Panc1 (cell line): ENCODE measurements around the gene FAM228A.

Source experiments
- POLR2AphosphoS5 ChIP-seq: IDR thresholded peaks from 2 replicates; pipeline ENCODE4 v1.6.1; 2012; ENCODE audit warnings: mild to moderate bottlenecking, low read depth, low read length, moderate library complexity
- SIN3A ChIP-seq: IDR thresholded peaks from 2 replicates; pipeline ENCODE4 v1.6.1; 2012; ENCODE audit warnings: low read depth, mild to moderate bottlenecking, low read length, moderate library complexity, borderline replicate concordance; ENCODE audit not compliant: insufficient read depth
- TCF7L2 ChIP-seq: IDR thresholded peaks from 2 replicates; pipeline ENCODE4 v1.6.1; 2011; ENCODE audit warnings: mild to moderate bottlenecking, low read depth, low read length, inconsistent platforms
- TF ChIP-seq, protein P1 (sequence below): fragments of 450-650 bp; IDR thresholded peaks from 2 replicates; pipeline ENCODE4 v1.5.1; 2017; ENCODE audit warnings: mild to moderate bottlenecking
- TF ChIP-seq, protein P2 (sequence below), 2 experiments: IDR thresholded peaks; 2 replicates each; pipeline ENCODE4 v1.6.1; 2011 to 2012; ENCODE audit warnings: low read depth in 2 of 2, control low read depth in 1 of 2, low read length in 1 of 2, mild to moderate bottlenecking in 1 of 2, moderate library complexity in 1 of 2; ENCODE audit not compliant: insufficient read depth in 1 of 2

DNA sequence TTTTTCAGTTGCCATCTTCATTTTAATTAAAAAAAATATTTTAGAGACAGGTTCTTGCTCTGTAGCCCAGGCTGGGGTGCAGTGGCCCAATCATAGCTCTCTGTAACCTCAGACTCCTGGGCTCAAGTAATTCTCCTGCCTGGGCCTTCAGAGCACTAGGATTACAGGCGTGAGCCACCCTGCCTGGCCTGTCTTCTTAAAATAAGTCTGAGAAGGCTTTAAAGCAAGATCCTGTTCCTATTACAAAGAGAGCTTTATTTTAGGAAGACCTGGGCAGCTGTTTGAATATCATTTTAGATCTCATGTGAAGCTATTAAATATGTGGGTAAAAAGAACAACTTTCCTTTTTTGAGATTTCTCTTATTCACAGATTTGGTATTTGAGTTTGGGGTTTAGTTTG, 1.5 kb downstream of the FAM228A start:
- TF ChIP-seq, protein P1, sequence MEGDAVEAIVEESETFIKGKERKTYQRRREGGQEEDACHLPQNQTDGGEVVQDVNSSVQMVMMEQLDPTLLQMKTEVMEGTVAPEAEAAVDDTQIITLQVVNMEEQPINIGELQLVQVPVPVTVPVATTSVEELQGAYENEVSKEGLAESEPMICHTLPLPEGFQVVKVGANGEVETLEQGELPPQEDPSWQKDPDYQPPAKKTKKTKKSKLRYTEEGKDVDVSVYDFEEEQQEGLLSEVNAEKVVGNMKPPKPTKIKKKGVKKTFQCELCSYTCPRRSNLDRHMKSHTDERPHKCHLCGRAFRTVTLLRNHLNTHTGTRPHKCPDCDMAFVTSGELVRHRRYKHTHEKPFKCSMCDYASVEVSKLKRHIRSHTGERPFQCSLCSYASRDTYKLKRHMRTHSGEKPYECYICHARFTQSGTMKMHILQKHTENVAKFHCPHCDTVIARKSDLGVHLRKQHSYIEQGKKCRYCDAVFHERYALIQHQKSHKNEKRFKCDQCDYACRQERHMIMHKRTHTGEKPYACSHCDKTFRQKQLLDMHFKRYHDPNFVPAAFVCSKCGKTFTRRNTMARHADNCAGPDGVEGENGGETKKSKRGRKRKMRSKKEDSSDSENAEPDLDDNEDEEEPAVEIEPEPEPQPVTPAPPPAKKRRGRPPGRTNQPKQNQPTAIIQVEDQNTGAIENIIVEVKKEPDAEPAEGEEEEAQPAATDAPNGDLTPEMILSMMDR, result no peak
- TF ChIP-seq, protein P2, sequence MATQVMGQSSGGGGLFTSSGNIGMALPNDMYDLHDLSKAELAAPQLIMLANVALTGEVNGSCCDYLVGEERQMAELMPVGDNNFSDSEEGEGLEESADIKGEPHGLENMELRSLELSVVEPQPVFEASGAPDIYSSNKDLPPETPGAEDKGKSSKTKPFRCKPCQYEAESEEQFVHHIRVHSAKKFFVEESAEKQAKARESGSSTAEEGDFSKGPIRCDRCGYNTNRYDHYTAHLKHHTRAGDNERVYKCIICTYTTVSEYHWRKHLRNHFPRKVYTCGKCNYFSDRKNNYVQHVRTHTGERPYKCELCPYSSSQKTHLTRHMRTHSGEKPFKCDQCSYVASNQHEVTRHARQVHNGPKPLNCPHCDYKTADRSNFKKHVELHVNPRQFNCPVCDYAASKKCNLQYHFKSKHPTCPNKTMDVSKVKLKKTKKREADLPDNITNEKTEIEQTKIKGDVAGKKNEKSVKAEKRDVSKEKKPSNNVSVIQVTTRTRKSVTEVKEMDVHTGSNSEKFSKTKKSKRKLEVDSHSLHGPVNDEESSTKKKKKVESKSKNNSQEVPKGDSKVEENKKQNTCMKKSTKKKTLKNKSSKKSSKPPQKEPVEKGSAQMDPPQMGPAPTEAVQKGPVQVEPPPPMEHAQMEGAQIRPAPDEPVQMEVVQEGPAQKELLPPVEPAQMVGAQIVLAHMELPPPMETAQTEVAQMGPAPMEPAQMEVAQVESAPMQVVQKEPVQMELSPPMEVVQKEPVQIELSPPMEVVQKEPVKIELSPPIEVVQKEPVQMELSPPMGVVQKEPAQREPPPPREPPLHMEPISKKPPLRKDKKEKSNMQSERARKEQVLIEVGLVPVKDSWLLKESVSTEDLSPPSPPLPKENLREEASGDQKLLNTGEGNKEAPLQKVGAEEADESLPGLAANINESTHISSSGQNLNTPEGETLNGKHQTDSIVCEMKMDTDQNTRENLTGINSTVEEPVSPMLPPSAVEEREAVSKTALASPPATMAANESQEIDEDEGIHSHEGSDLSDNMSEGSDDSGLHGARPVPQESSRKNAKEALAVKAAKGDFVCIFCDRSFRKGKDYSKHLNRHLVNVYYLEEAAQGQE (IDR thresholded peaks at IDR 0.05; ENCODE audit: insufficient read depth in 1 of 2, low read depth in 2 of 2, low read length in 1 of 2), result no peak
- TF ChIP-seq POLR2AphosphoS5, result no peak
- no peak for TF ChIP-seq TCF7L2
- TF ChIP-seq SIN3A, result no peak
